Measurements from ENCODE around the gene ABHD5. TPM values are rescaled to one million over a fixed set of nuclear protein-coding genes. Genes with fewer than 3 reads are reported as not detected.

The ABHD5 gene
- total RNA-seq, 1 experiment from 2014 or later: 29.5 TPM

DNA sequence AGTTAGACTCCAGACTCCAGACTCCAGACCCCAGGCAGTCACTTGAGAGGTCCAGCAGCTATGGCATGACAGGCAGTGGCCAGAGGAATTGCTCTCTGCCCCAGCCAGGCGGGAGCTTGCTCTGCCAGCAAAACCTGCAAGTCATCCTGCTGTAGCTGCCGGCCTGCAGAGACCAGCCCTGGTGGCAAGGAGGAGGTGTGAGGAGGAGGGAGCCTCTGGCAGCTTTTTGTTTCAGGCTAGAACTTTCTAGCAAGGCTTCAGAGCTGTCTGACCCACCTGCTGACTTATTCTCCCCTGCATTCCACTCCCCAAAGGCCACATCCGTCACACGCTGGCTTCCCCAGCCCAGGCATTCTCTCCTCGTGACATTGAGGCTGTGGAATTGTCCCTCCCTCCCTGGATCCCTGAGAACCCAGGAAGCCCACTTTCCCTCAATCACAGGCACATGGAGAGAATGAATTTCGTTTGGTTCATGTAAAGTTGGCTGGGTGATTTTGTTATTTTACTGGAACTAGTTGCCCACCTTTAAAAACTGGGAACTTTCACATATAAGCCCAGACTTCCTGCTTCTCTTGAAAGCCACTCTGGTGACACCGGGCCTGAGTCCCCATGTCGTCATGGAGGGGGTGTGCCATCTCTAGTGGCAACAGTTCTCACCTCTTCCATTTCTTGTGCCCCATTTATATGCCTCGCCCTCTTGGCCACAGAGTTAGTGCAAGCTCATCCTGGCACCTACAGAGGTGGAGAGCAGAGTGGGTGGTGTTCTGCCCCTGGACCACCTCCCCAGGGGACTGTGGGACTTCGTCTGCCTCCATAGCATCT lies 82.7 kb downstream of the ABHD5 start:
- Histone ChIP-seq H3K4me2 (ENCODE audit: low read length) (no peak overlapping the region), H3K79me2 (ENCODE audit: low read length) (no peaks in the 10 kb centered on the region), H3K9me2 (replicated peaks; ENCODE audit: low read length) (no peaks in the 10 kb centered on the region), H3K4me3 (ENCODE audit: low read length) (no peak overlapping the region), H3K27ac (ENCODE audit: low read length) (no peak overlapping the region), H3K27me3 (ENCODE audit: low read length) (no peaks in the 10 kb centered on the region), H2AFZ (ENCODE audit: low read length) (peak overlapping the region; percentile 40), H4K20me1 (ENCODE audit: low read length) (no peaks in the 10 kb centered on the region), H3F3A (ENCODE audit: low read length, unreplicated experiment) (no peaks in the 10 kb centered on the region), H3K9me3 (ENCODE audit: low read length) (no peaks in the 10 kb centered on the region), H3K4me1 (ENCODE audit: insufficient read depth, low read length) (peaks cover 29% of the 10 kb centered on the region), H3K36me3 (ENCODE audit: low read depth, low read length) (no peaks in the 10 kb centered on the region), H3K9ac (ENCODE audit: low read length) (no peak overlapping the region)
- TF ChIP-seq EZH2phosphoT487 (IDR thresholded peaks at IDR 0.05; ENCODE audit: borderline replicate concordance, low read length) (no peak), EZH2 (IDR thresholded peaks at IDR 0.05; ENCODE audit: low read length, unreplicated experiment) (no peak)
- TF ChIP-seq, protein P1, sequence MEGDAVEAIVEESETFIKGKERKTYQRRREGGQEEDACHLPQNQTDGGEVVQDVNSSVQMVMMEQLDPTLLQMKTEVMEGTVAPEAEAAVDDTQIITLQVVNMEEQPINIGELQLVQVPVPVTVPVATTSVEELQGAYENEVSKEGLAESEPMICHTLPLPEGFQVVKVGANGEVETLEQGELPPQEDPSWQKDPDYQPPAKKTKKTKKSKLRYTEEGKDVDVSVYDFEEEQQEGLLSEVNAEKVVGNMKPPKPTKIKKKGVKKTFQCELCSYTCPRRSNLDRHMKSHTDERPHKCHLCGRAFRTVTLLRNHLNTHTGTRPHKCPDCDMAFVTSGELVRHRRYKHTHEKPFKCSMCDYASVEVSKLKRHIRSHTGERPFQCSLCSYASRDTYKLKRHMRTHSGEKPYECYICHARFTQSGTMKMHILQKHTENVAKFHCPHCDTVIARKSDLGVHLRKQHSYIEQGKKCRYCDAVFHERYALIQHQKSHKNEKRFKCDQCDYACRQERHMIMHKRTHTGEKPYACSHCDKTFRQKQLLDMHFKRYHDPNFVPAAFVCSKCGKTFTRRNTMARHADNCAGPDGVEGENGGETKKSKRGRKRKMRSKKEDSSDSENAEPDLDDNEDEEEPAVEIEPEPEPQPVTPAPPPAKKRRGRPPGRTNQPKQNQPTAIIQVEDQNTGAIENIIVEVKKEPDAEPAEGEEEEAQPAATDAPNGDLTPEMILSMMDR (conservative IDR thresholded peaks at IDR 0.05; ENCODE audit: low read depth, low read length): no peak
- no TSS peak for BruUV-seq (replicated peaks)
- ChIA-PET CTCF (no interaction called here), POLR2A (ENCODE audit: unreplicated experiment) (no interaction called here)
- no peak for ATAC-seq
- intact Hi-C loops (cut with micrococcal nuclease): no loop called here
- no peak for DNase-seq

DNA sequence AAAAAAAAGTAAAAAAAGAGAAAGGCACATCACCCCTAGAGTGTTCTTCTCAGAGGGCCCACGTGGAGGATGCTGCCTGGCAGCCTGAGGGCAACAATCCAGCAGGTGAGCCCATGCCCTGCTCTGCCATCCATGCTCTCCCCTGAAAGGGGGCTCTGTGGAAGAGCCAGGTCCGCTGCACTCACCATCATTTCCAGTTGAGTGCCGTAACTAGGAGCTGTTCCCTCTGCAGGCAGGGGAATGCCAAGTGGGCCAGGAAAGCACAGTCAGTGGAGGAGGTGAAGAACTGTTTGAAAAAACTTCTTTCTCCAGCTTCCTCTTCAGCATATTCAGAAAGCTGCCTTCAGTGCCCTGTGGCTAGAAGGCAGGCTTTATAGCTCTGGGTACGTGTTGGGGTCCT lies 84.1 kb downstream of the ABHD5 start:
- POLR2A ChIA-PET (ENCODE audit: unreplicated experiment): no interaction called here
- Histone ChIP-seq H3K27ac (ENCODE audit: low read length) (no peak overlapping the region), H3K9me2 (replicated peaks; ENCODE audit: low read length) (0 out of 2 replicates have a peak, but pooled peaks cover 4% of the 10 kb centered on the region), H3K79me2 (ENCODE audit: low read length) (no peaks in the 10 kb centered on the region), H3K4me3 (ENCODE audit: low read length) (no peak overlapping the region), H3K4me1 (ENCODE audit: insufficient read depth, low read length) (peaks cover 18% of the 10 kb centered on the region), H4K20me1 (ENCODE audit: low read length) (no peaks in the 10 kb centered on the region), H3K9me3 (ENCODE audit: low read length) (no peaks in the 10 kb centered on the region), H3K9ac (ENCODE audit: low read length) (no peak overlapping the region), H3F3A (ENCODE audit: low read length, unreplicated experiment) (no peaks in the 10 kb centered on the region), H2AFZ (ENCODE audit: low read length) (no peak overlapping the region), H3K36me3 (ENCODE audit: low read depth, low read length) (no peaks in the 10 kb centered on the region), H3K27me3 (ENCODE audit: low read length) (no peaks in the 10 kb centered on the region), H3K4me2 (ENCODE audit: low read length) (no peak overlapping the region)
- DNase-seq (no peak), ATAC-seq (no peak)
- no TSS peak for BruUV-seq (replicated peaks)
- TF ChIP-seq EZH2phosphoT487 (IDR thresholded peaks at IDR 0.05; ENCODE audit: borderline replicate concordance, low read length) (no peak), EZH2 (IDR thresholded peaks at IDR 0.05; ENCODE audit: low read length, unreplicated experiment) (no peak)
- TF ChIP-seq, protein P1 (conservative IDR thresholded peaks at IDR 0.05; ENCODE audit: low read depth, low read length): no peak
- intact Hi-C loops (cut with micrococcal nuclease): no loop called here
- CTCF ChIA-PET: no interaction called here

DNA sequence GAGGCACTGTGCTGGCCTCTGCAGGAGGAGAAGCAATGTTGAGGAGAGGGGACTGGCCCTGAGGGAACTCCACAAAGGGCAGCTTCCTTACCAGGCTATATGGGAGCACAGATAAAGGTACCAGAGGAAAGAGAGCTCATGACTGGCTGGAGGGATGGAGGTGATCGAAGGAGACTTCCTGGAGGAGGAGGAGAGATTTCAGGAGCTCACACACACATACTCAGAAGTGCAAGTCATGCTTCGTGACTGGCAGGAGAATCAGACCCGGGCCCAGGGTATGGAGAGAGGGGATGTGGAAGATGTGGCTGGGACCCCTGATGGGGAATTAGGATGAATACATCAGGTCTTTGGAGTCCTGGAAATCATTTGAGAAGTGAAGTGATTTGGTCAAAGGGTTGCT lies 85.4 kb downstream of the ABHD5 start:
- POLR2A ChIA-PET (ENCODE audit: unreplicated experiment): no interaction called here
- BruUV-seq (replicated peaks): no TSS peak

More for the DNA sequence above, 85.4 kb downstream of the ABHD5 start:
- Histone ChIP-seq H3K4me2 (ENCODE audit: low read length) (no peak overlapping the region), H3K9me3 (ENCODE audit: low read length) (no peaks in the 10 kb centered on the region), H4K20me1 (ENCODE audit: low read length) (no peaks in the 10 kb centered on the region), H3K79me2 (ENCODE audit: low read length) (no peaks in the 10 kb centered on the region), H3K27me3 (ENCODE audit: low read length) (no peaks in the 10 kb centered on the region), H3K9ac (ENCODE audit: low read length) (no peak overlapping the region), H3K4me3 (ENCODE audit: low read length) (no peak overlapping the region), H3F3A (ENCODE audit: low read length, unreplicated experiment) (no peaks in the 10 kb centered on the region), H3K4me1 (ENCODE audit: insufficient read depth, low read length) (0 out of 2 replicates have a peak, but pooled peaks cover 5% of the 10 kb centered on the region), H3K27ac (ENCODE audit: low read length) (no peak overlapping the region), H3K9me2 (replicated peaks; ENCODE audit: low read length) (0 out of 2 replicates have a peak, but pooled peaks cover 4% of the 10 kb centered on the region), H2AFZ (ENCODE audit: low read length) (no peak overlapping the region), H3K36me3 (ENCODE audit: low read depth, low read length) (no peaks in the 10 kb centered on the region)
- intact Hi-C loops (cut with micrococcal nuclease): no loop called here
- DNase-seq: no peak
- no peak for ATAC-seq
- TF ChIP-seq, protein P1 (conservative IDR thresholded peaks at IDR 0.05; ENCODE audit: low read depth, low read length): no peak
- TF ChIP-seq EZH2 (IDR thresholded peaks at IDR 0.05; ENCODE audit: low read length, unreplicated experiment): no peak
- TF ChIP-seq EZH2phosphoT487 (IDR thresholded peaks at IDR 0.05; ENCODE audit: borderline replicate concordance, low read length): no peak
- CTCF ChIA-PET: no interaction called here
